Activated CD8-positive, alpha-beta T cell treated with anti-CD3 and anti-CD28 coated beads for 36 hours (primary cell): Measurements from ENCODE around the gene TEX48. TPM values are rescaled to one million over a fixed set of nuclear protein-coding genes. Genes with fewer than 3 reads are reported as not detected.
A peak's percentile ranks its signal among the peaks of the same experiment; 100 is the strongest.

Experiments
- ATAC-seq: fragments of 200-7000 bp; cut with Tn5 transposase; one replicate; pipeline ENCODE4 v1.10.0; 2021; ENCODE audit warnings: mild to moderate bottlenecking, moderate library complexity
- CTCF ChIA-PET: fragments of 350-600 bp; sonication (Branson Sonifier 250); formaldehyde crosslinking; loops from one replicate; lab custom pipeline; 2021; ENCODE audit warnings: antibody characterized with exemption; lab: Charles Lee
- POLR2A ChIA-PET: fragments of 350-600 bp; sonication (Branson Sonifier 250); formaldehyde crosslinking; loops from one replicate; lab custom pipeline; 2021; ENCODE audit warnings: antibody characterized with exemption; lab: Charles Lee
- DNase-seq: peaks from one replicate; pipeline ENCODE4 v3.0.0-alpha.2; 2020
- H3K27ac Mint-ChIP-seq: one replicate; pipeline ENCODE4 v1.8.0; 2021; ENCODE audit warnings: mild to moderate bottlenecking, mixed read lengths
- H3K27me3 Mint-ChIP-seq: one replicate; pipeline ENCODE4 v1.8.0; 2021; ENCODE audit warnings: mixed read lengths
- H3K36me3 Mint-ChIP-seq: one replicate; pipeline ENCODE4 v1.8.0; 2021; ENCODE audit warnings: low read depth, mixed read lengths
- H3K4me1 Mint-ChIP-seq: one replicate; pipeline ENCODE4 v1.8.0; 2021; ENCODE audit warnings: low read depth, mixed read lengths
- H3K4me3 Mint-ChIP-seq: one replicate; pipeline ENCODE4 v1.8.0; 2021; ENCODE audit warnings: mild to moderate bottlenecking, moderate library complexity, mixed read lengths
- H3K9me3 Mint-ChIP-seq: one replicate; pipeline ENCODE4 v1.8.0; 2021; ENCODE audit warnings: mixed read lengths
- intact Hi-C: fragments of 100-400 bp; cut with micrococcal nuclease; formaldehyde crosslinking; loops from one replicate; pipeline ENCODE4 v1.10.0; 2022
- total RNA-seq, 2 experiments: library from RNA; stranded (reverse); gene quantifications; one replicate each; pipeline ENCODE4 v1.2.3, GENCODE V29; 2021
- TF ChIP-seq, protein P1 (sequence below): fragments of 200-600 bp; IDR thresholded peaks from one replicate; pipeline ENCODE4 v1.8.0; 2022; ENCODE audit warnings: antibody characterized with exemption, mild to moderate bottlenecking

The TEX48 gene
- total RNA-seq, 2 experiments from 2014 or later = 0.65 TPM; not detected in 1

GRCh38 chr9:114720086-114720676 is 38.2 kb upstream of the TEX48 start:
- TF ChIP-seq, protein P1, sequence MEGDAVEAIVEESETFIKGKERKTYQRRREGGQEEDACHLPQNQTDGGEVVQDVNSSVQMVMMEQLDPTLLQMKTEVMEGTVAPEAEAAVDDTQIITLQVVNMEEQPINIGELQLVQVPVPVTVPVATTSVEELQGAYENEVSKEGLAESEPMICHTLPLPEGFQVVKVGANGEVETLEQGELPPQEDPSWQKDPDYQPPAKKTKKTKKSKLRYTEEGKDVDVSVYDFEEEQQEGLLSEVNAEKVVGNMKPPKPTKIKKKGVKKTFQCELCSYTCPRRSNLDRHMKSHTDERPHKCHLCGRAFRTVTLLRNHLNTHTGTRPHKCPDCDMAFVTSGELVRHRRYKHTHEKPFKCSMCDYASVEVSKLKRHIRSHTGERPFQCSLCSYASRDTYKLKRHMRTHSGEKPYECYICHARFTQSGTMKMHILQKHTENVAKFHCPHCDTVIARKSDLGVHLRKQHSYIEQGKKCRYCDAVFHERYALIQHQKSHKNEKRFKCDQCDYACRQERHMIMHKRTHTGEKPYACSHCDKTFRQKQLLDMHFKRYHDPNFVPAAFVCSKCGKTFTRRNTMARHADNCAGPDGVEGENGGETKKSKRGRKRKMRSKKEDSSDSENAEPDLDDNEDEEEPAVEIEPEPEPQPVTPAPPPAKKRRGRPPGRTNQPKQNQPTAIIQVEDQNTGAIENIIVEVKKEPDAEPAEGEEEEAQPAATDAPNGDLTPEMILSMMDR = no peak
- Mint-ChIP-seq H3K27me3 (peaks cover 4% of the 10 kb centered on the region), H3K4me1 (peaks cover 58% of the 10 kb centered on the region), H3K27ac (peak overlapping the region; percentile 92), H3K36me3 (peaks cover 23% of the 10 kb centered on the region), H3K9me3 (peaks cover 13% of the 10 kb centered on the region), H3K4me3 (no peak overlapping the region)
- DNase-seq (no peak), ATAC-seq (no peak)
- intact Hi-C loops = no loop called here
- CTCF ChIA-PET = no interaction called here
- POLR2A ChIA-PET = interaction anchor here (1.2 to 2.6 kb wide), 4 partner anchors 24 to 269 kb away, joined by 3 to 17 read pairs (median 4); no protein-coding TSS in a partner anchor

GRCh38 chr9:114719290-114719689 is 37.3 kb upstream of the TEX48 start:
- no peak for ATAC-seq
- Mint-ChIP-seq H3K4me3 (no peak overlapping the region), H3K36me3 (peaks cover 23% of the 10 kb centered on the region), H3K4me1 (peaks cover 56% of the 10 kb centered on the region), H3K9me3 (peaks cover 13% of the 10 kb centered on the region), H3K27ac (peak overlapping the region; percentile 92), H3K27me3 (peaks cover 4% of the 10 kb centered on the region)
- TF ChIP-seq, protein P1 = no peak
- intact Hi-C loops = loop anchor here (1.0 to 2.0 kb wide), 2 partner anchors 21 to 28 kb away; no protein-coding TSS in a partner anchor
- ChIA-PET CTCF (interaction anchor here (0.7 to 1.2 kb wide), 5 partner anchors 16 to 187 kb away, joined by 3 to 4 read pairs (median 3); no protein-coding TSS in a partner anchor), POLR2A (interaction anchor here (0.6 to 4.6 kb wide), 9 partner anchors 12 to 211 kb away, joined by 3 to 55 read pairs (median 4); partner anchors contain the start of gene TNFSF8)
- no peak for DNase-seq

GRCh38 chr9:114718801-114719221 is 36.8 kb upstream of the TEX48 start:
- H3K9me3 Mint-ChIP-seq = peaks cover 13% of the 10 kb centered on the region
- H3K27me3 Mint-ChIP-seq = peaks cover 4% of the 10 kb centered on the region
- ATAC-seq = peak; percentile 95
- peaks cover 23% of the 10 kb centered on the region for H3K36me3 Mint-ChIP-seq
- ChIA-PET POLR2A (interaction anchor here (0.6 to 4.6 kb wide), 10 partner anchors 11 to 211 kb away, joined by 3 to 55 read pairs (median 4); partner anchors contain the start of gene TNFSF8), CTCF (interaction anchor here (0.7 to 1.4 kb wide), 7 partner anchors 17 to 188 kb away, joined by 3 to 4 read pairs (median 3); no protein-coding TSS in a partner anchor)
- TF ChIP-seq, protein P1 = no peak
- peak overlapping the region; percentile 36 for H3K4me3 Mint-ChIP-seq
- peak overlapping the region; percentile 92 for H3K27ac Mint-ChIP-seq
- intact Hi-C loops = loop anchor here (1.0 to 2.0 kb wide), 2 partner anchors 21 to 28 kb away; no protein-coding TSS in a partner anchor
- H3K4me1 Mint-ChIP-seq = peaks cover 56% of the 10 kb centered on the region
- peak; percentile 98 for DNase-seq

DNA sequence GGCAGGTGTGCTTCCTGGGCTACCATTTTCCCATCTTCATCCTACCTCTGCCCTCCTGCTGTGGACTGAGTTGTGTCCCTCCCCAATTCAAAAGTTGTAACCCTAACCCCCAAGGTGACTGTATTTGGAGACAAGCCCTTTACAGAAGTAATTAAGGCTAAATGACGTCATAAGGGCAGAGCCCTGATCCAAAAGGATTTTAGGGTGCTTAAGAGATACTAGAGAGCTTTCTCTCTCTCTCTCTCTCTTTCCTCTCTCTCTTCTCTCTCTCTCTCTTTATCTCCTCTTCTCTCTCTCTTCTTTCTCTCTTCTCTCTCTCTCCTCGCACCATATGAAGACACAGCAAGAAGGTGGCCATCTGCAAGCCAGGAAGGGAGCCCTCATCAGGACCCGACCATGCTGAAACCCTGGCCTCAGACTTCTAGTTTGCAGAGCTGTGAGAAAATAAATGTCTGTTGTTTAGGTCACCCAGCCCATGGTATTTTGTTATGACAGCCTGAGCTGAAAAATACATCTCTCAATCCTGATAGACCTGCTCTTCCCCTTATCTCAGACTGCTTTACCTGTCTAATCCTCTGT is 36.0 kb upstream of the TEX48 start:
- H3K4me1 Mint-ChIP-seq = peaks cover 56% of the 10 kb centered on the region
- CTCF ChIA-PET = interaction anchor here (1.0 to 2.7 kb wide), 6 partner anchors 11 to 37 kb away, joined by 3 to 11 read pairs (median 4); no protein-coding TSS in a partner anchor

More for the DNA sequence above, 36.0 kb upstream of the TEX48 start:
- intact Hi-C loops = loop anchor here (2.0 kb wide), 1 partner anchor 27 kb away; no protein-coding TSS in a partner anchor
- ATAC-seq (no peak), DNase-seq (no peak)
- Mint-ChIP-seq H3K9me3 (peaks cover 13% of the 10 kb centered on the region), H3K36me3 (peaks cover 23% of the 10 kb centered on the region), H3K27me3 (peaks cover 4% of the 10 kb centered on the region), H3K27ac (peak overlapping the region; percentile 92), H3K4me3 (no peak overlapping the region)
- POLR2A ChIA-PET = interaction anchor here (0.6 to 4.6 kb wide), 7 partner anchors 10 to 284 kb away, joined by 3 to 55 read pairs (median 5); no protein-coding TSS in a partner anchor
- TF ChIP-seq, protein P1 = no peak
